Measurements from ENCODE around the gene SRC. TPM values are rescaled to one million over a fixed set of nuclear protein-coding genes. Genes with fewer than 3 reads are reported as not detected.

Gene SRC
- total and polyA plus RNA-seq, 2 of the 8 experiments (the other 6 are each of a cell fraction or from before 2014, with no cell fraction given): 27.6 to 28.8 TPM

DNA sequence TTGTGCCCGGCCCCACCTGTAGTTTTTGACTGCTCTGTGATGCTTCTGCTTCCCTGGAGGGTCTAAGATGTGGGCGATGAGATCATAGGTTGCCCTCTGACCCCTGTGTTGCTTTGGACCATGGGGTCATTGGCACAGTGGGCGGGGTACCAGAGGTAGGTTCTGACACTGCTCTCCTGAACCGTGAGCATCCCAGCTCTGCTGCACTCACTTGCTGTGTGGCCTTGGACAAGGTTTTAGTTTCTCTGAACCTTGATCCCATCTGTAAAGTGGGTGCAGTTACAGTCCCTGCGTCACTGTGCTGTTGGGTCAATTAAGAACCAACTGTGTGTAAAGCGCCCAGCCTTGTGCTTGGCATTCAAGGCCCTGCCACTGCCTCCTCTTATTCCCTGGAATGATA, 30.9 kb downstream of the SRC start:
- H3K18ac ChIP-seq (ENCODE audit: extremely low read depth, low read length): no peak overlapping the region
- CTCF ChIA-PET (ENCODE audit: partially characterized antibody): interaction anchor here (1.1 to 2.5 kb wide), 3 partner anchors 25 to 108 kb away, joined by 3 to 9 read pairs (median 6); no protein-coding TSS in a partner anchor
- H3K4me2 ChIP-seq (ENCODE audit: insufficient read depth in 1 of 2, low read depth in 2 of 2, low read length in 2 of 2): no peak overlapping the region
- H2BK120ac ChIP-seq (replicated peaks; ENCODE audit: low read depth, low read length): no peak overlapping the region
- no peaks in the 10 kb centered on the region; a peak in 1 of 4 replicates for H3K79me2 ChIP-seq (ENCODE audit: control insufficient read depth in 1 of 2, insufficient read depth in 2 of 2, low read length in 2 of 2)
- no peaks in the 10 kb centered on the region for H3K27me3 ChIP-seq (replicated peaks in 1 of 4; ENCODE audit: control insufficient read depth in 3 of 4, extremely low read depth in 1 of 4, insufficient read depth in 3 of 4, low read length in 3 of 4)
- no peak overlapping the region for H4K5ac ChIP-seq (ENCODE audit: insufficient read length, low read depth, low read length)
- H3K14ac ChIP-seq (ENCODE audit: insufficient read length): no peak overlapping the region
- no peak overlapping the region for H3K9ac ChIP-seq (replicated peaks in 1 of 4; ENCODE audit: extremely low read depth in 1 of 4, low read depth in 3 of 4, low read length in 3 of 4)
- H3K4me3 ChIP-seq (ENCODE audit: extremely low read depth in 1 of 4, insufficient read depth in 2 of 4, low read depth in 3 of 4, low read length in 4 of 4): no peak overlapping the region
- H2AK5ac ChIP-seq (ENCODE audit: low read depth, low read length): 0 out of 2 replicates have a peak overlapping the region, but pooled peaks have one; percentile 57
- DNase-seq (ENCODE audit: low read depth in 1 of 2, low spot score in 2 of 2) (no peak), FAIRE-seq (no peak)
- no peak overlapping the region for H2AFZ ChIP-seq (ENCODE audit: low read length)
- no peak overlapping the region for H2BK5ac ChIP-seq (ENCODE audit: low read depth, low read length)
- 80% methylated on average over 6 of the region's 6 CpGs; no CpG with 5 or more reads in 1 of the 2 experiments for WGBS, 2 experiments (ENCODE audit: extremely low coverage in 1 of 2, insufficient coverage in 1 of 2, insufficient read length in 1 of 2, insufficient replicate concordance in 2 of 2, low coverage in 1 of 2, low lambda C conversion rate in 2 of 2, missing lambda C conversion rate in 1 of 2)
- H2BK20ac ChIP-seq (ENCODE audit: low read length): no peak overlapping the region
- H4K8ac ChIP-seq (ENCODE audit: extremely low read depth, insufficient read depth, low read length): no peak overlapping the region
- no peak overlapping the region for H2BK15ac ChIP-seq (ENCODE audit: low read length)
- H3K4ac ChIP-seq (replicated peaks; ENCODE audit: insufficient read length, low read depth, low read length): no peak overlapping the region
- no peaks in the 10 kb centered on the region for H3K36me3 ChIP-seq (ENCODE audit: control insufficient read depth in 2 of 4, insufficient read depth in 4 of 4, low read length in 3 of 4)
- H3K79me1 ChIP-seq (ENCODE audit: low read depth, low read length): peaks cover 2% of the 10 kb centered on the region
- POLR2A ChIA-PET (ENCODE audit: partially characterized antibody): interaction anchor here (1.6 to 2.2 kb wide), 2 partner anchors 20 to 31 kb away, joined by 5 to 6 read pairs; partner anchors contain the start of gene SRC
- peaks cover 0 to 6% (median 3%) of the 10 kb centered on the region in 4 experiments; a peak in 5 of 7 replicates for H3K4me1 ChIP-seq (replicated peaks in 1 of 4; ENCODE audit: control insufficient read depth in 3 of 4, insufficient read depth in 4 of 4, low read length in 3 of 4)
- H4K91ac ChIP-seq (replicated peaks; ENCODE audit: insufficient read length, low read length): no peak overlapping the region
- H2BK12ac ChIP-seq (ENCODE audit: low read depth, low read length): no peak overlapping the region
- H3K9me3 ChIP-seq (ENCODE audit: insufficient read depth in 2 of 2, low read depth in 1 of 2, low read length in 1 of 2): no peaks in the 10 kb centered on the region
- H4K20me1 ChIP-seq (replicated peaks in 1 of 2; ENCODE audit: control insufficient read depth in 1 of 2, insufficient read depth in 2 of 2, low read length in 2 of 2): peaks cover 0 to 9% of the 10 kb centered on the region in 2 experiments
- H3K27ac ChIP-seq (ENCODE audit: low read depth, low read length): no peak overlapping the region
- H3K23ac ChIP-seq (ENCODE audit: insufficient read length): no peak overlapping the region
- no peak overlapping the region for H3K56ac ChIP-seq (replicated peaks; ENCODE audit: insufficient read length, low read depth, low read length)
- no peaks in the 10 kb centered on the region for H3K23me2 ChIP-seq (ENCODE audit: low read depth, low read length)
- no peak for TF ChIP-seq RXRA (IDR thresholded peaks at IDR 0.05; ENCODE audit: insufficient read depth, low read depth, low read length)
- TF ChIP-seq, protein P1, sequence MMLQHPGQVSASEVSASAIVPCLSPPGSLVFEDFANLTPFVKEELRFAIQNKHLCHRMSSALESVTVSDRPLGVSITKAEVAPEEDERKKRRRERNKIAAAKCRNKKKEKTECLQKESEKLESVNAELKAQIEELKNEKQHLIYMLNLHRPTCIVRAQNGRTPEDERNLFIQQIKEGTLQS (IDR thresholded peaks at IDR 0.05; ENCODE audit: insufficient read depth, low read depth, low read length): no peak
- TF ChIP-seq CHD2 (IDR thresholded peaks at IDR 0.05; ENCODE audit: low read length): no peak
- no peak for TF ChIP-seq KDM1A (IDR thresholded peaks at IDR 0.05; ENCODE audit: borderline replicate concordance, low read length)
- TF ChIP-seq RNF2 (IDR thresholded peaks at IDR 0.05; ENCODE audit: borderline replicate concordance, low read depth, low read length, missing control alignments, poor library complexity, severe bottlenecking): no peak
- TF ChIP-seq KDM5A (IDR thresholded peaks at IDR 0.05; ENCODE audit: low read length): no peak
- no peak for TF ChIP-seq E2F6 (IDR thresholded peaks at IDR 0.05)
- no peak for TF ChIP-seq MAX (IDR thresholded peaks at IDR 0.05)
- no peak for TF ChIP-seq BCL11A (IDR thresholded peaks at IDR 0.05; ENCODE audit: low read depth in 2 of 2, low read length in 2 of 2)
- TF ChIP-seq TBP (IDR thresholded peaks at IDR 0.05; ENCODE audit: low read depth, low read length): no peak
- no peak for TF ChIP-seq HDAC6 (IDR thresholded peaks at IDR 0.05; ENCODE audit: low read depth, low read length)
- TF ChIP-seq NRF1 (IDR thresholded peaks at IDR 0.05; ENCODE audit: low read depth, low read length): no peak

All from H1 (cell line).